ENCODE data around the gene COQ3.

COQ3 gene

DNA sequence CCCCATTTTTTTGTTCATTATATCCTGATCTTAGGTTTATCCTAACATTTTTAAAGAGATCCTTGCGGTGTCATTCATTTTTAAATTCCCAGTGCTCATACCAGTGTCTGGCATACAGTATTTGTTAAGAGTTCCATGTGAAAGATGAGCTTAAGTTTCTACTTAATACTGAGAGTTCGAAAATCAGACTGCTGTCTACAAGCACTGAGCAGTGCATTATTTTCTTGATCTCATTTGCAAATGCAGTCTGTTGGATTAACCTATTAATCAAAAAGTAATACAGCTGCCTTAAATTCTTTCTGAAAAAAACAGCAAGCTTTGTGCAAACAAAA lies 663 bp downstream of the COQ3 start:
- no peak for FAIRE-seq
- DNase-seq (ENCODE audit: extremely low spot score, insufficient read length, low read depth): no peak

DNA sequence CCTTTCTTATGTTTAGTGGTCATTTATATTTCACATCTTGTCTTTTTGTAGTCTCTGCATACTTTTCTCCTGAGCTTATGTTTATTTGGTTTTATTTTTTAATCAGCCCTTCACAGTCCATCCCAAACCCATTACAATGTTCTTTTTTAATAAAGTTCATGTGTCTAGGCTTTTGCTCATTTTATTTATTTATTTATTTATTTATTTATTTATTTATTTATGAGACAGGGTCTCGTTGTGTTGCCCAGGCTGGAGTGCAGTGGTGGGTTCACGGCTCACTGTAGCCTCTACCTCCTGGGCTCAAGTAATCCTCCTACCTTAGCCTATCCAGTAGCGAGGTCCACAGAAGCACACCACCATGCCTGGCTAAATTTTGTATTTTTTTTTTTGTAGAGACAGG lies 3.1 kb downstream of the COQ3 start:
- FAIRE-seq (no peak), DNase-seq (ENCODE audit: extremely low spot score, insufficient read length, low read depth) (no peak)

DNA sequence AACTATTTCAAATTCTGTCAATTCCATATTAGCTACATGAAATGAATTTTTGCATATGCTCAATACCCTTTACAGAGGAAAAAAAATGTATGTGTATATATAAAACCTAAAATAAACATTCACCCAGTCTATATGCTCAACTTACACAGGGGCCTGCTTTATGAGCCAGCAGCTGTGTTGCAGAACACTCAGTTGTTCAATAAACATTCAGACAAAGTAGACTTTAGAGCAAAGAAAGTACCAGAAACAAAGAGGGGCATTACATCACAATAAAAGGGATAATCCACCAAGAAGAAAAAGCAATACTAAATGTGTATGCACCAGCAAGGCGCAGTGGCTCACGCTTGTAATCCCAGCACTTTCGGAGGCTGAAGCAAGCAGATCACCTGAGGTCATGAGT lies 9.5 kb downstream of the COQ3 start:
- FAIRE-seq: no peak

DNA sequence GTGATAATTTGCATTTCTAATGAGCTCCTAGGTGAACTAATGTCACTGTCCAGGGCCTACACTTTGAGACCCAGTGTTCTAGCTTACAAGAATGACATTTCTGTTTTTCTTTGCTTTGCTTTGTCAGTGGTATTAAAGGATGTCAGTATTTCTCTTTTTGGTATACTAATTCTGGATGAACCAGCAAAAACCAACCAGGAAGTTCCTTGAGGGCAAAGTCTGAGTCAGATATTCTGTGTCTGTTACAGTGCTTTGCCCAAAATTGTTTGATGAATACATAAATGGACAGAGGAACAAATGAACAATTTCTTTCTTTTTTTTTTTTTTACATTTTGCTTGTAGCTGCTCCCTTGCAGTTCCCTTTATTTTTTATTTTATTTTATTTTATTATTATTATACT lies 15.4 kb downstream of the COQ3 start:
- no peak for FAIRE-seq
- no peak for DNase-seq (ENCODE audit: extremely low spot score, insufficient read length, low read depth)

More for the DNA sequence above, 9.5 kb downstream of the COQ3 start:
- no peak for DNase-seq (ENCODE audit: extremely low spot score, insufficient read length, low read depth)

DNA sequence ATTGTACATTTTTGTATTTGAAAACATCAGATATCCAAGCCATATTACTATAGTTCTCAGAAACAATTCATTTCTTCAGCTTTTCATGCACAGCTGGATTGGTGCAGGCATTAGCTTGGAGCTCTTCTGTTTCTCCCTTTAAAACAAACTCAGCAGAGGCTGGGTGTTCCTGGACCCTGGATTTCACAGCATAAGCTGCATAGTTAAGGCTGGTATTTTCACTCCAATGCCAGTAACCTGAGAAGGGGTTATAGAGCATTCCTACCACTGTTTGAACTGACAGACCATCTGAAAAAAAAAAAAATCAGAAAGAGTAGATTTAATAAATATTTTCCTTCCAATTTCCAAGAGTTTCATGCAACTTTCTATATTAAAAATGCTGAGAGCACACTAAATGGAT lies 24.5 kb downstream of the COQ3 start:
- FAIRE-seq: no peak
- no peak for DNase-seq (ENCODE audit: extremely low spot score, insufficient read length, low read depth)

DNA sequence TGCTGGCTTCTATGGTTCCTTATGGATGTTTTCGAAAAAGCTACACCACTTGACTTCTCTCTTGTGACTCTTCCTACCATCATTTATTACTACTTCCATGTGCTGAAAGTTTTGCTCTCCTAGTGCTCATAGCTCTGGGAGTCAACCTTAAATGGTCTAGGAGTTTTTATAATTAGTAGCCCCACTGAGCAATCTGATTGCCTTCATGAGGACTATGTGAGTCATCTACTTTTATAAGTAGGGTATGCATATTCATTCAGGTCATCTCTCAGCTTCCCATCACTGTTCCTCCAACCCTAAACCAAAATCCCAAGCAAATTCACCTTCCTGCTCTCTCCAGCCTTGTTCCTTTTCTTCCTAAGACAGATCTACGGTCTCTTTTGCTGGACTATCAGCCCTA lies 27.1 kb downstream of the COQ3 start:
- FAIRE-seq: no peak
- no peak for DNase-seq (ENCODE audit: extremely low spot score, insufficient read length, low read depth)

DNA sequence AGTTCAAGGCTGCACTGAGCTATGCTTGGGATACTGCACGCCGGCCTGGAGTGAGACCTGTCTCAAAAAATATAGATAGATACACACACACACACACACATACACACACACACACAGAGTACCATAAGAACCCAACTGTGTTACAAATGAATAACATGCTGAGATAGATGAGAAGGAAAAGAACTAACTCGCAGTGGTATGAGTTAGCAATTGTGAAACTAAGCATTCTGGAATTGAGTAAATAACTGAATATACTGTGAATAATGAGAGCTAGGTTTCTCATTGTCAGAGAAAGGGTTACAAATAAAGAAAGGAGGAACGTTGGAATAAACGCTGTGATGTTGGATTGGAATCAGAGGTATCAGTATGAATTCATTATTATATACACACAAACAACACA lies 30.0 kb downstream of the COQ3 start:
- peak; percentile 21 for FAIRE-seq

DNA sequence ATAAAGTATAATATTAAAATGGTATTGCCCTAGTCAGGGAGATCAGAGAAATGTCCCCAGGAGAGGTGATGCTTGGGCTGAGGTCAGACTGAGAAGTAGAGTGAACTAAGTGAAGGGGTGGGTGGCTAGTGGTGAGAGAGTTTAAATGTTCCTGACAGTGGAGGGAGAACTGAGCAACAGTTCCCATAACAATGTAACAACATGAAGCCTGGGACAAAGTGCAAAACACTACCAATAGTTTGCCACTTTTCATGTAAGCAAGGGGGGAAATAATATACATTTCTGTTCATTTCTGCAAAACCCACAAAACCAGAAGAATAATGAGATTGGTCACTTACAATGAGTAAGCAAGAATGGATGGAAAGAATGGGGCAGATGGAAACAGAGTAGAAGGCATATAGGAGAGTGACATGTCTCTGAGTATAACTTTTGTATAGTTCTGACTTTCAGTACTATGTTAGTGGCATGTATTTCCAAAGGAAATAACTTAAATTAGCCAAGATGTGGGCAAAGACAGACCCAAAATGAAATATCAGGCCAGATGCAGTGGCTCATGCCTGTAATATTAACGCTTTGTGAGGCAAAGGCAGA lies 31.2 kb downstream of the COQ3 start:
- FAIRE-seq (no peak), DNase-seq (ENCODE audit: extremely low spot score, insufficient read length, low read depth) (no peak)

More for the DNA sequence above, 30.0 kb downstream of the COQ3 start:
- no peak for DNase-seq (ENCODE audit: extremely low spot score, insufficient read length, low read depth)

DNA sequence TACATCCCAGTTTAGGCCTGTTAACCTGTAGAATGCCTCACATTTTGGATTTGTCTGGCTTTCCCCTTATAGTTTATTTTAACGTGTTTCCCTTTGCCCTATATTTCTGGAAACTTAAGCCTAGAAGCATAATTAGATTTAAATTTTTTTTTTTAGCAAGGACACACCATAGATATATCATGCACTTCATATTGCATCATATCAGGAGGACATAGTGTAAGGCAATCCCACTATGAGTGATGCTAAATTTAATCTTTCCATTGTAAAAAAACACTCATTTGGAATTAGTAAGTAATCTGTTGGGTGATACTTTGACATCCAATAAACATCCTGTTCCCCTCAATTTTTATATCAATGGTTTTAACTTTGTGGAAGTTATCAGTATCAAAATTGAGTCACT lies 34.2 kb downstream of the COQ3 start:
- no peak for FAIRE-seq
- no peak for DNase-seq (ENCODE audit: extremely low spot score, insufficient read length, low read depth)

DNA sequence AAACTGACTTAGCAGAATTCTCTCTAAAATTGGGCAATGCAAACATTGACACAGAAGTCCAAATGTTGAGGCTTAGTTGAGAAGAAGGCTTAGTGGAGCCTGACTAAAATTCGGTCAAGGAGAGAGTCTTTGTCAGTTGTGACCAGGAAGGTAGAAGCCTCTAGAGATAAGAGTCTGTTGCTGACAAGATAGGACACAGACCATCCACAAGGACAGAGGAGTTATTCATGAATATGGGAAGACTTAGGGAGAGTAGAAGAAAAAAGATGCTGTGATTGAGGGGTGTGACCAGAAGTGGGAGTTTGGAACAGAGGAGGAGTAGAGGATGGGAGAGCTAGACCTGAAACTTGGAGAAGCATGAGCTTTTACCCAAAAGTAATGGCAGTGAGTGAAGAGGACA lies 37.4 kb downstream of the COQ3 start:
- FAIRE-seq (no peak), DNase-seq (ENCODE audit: extremely low spot score, insufficient read length, low read depth) (no peak)

DNA sequence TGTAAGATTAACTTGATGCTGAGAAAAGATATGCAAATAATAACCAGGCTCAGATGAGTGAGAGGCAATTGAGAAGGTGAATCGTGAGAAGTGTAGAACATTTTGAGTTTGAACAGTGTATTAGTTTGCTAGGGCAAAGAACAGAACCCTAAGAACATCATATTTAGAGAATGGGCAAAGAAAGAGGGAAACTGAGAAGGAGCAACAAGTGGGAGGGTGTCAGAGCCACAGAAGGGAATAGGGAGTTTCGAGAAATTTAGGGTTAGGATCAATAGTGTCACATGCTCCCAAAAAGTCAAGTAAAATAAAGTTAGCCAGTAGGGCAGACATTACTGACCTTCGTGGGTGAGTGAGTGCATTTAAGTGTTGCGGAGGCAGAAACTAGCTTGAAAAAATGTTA lies 39.0 kb downstream of the COQ3 start:
- DNase-seq (ENCODE audit: extremely low spot score, insufficient read length, low read depth) (no peak), FAIRE-seq (no peak)

DNA sequence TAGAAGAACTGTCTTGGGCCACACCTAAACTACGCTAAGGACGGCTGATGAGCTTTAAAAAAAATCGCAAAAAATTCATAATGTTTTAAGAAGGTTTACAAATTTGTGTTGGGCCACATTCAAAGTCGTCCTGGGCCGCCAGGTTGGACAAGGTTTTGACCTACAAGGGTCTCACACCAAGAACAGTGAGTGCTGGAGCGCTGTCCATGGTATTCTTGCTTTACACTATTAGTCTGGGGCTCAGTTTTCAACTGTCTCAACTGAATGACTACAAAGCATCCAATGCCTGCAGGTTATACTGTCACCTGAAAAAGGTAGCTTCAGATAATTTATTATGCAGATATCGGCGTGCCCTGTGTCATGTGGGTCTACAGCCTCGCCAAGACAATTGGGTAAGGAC lies 40.9 kb downstream of the COQ3 start:
- no peak for FAIRE-seq
- DNase-seq (ENCODE audit: extremely low spot score, insufficient read length, low read depth): no peak

DNA sequence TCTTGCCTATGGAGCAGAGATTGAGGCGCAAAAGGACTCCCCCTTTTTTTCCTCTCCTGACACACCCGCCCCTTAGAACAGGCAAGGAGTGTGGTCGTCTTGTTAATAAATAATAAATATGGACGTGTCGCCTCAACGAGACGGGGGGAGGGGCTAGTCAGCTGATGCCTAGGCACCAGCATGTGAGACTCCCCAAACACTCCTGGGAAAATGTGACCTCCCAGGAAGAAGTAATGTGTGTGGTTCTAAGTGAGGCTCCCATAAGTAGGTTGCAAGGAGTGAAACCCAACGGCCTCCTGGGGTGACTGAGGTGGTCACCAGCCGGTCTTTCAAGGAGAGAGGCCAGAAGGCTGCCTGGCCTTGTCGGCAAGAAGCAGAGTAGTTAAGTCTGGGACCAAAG lies 43.4 kb downstream of the COQ3 start:
- no peak for FAIRE-seq
- DNase-seq (ENCODE audit: extremely low spot score, insufficient read length, low read depth): no peak

DNA sequence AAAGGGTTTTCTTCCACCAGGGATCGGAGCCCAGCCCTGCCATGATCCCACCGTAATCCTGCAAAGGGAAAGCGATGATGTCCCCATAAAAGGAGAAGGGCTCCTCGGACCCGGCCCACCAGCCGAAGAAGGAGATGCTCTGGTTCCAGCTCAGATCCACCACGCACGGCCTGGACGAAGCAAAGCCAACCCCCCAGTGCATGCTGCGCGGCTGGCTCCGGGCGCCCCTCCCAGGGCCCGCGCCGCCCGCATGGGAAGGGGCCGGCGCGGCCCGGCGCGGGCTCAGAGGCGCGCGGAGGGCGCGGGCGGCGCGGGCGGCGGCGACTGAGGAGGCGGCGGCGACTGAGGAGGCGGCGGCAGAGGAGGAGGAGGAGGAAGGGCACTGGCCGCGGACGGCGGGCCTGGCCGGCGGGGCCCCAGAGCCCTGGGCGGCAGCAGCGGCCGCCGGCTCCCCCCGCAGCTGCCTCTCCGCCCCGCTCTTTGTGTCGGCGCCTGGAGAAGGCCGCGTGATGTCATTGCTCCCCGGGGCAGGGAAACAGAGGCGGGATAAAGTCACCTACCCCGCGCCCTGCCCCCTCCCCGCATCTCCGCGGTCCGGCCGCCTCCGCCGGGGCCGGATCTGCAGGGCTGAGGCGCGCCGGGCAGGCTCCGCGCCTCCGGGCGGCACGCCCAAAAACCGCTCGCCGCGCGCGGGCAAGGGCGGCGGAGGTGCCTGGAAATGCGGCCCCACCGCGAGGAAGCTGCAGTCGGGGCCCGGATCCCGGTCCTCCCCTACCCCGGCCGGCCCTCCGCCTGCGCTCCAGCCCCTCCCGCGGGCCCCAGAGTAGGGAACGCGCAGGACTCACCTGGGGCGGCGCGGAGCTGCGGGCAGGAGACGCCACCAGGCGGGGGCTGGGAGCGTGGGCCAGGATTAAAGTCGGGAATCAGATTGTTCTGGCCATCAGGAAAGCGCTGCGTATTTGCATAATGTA lies 44.5 kb downstream of the COQ3 start, which contains the start of gene FAXC:
FAXC (minus strand) TSS at position 504 of the 971 bp plus-strand sequence; CDS start at position 202, 302 bp downstream.
- no peak for FAIRE-seq
- no peak for DNase-seq (ENCODE audit: extremely low spot score, insufficient read length, low read depth)

DNA sequence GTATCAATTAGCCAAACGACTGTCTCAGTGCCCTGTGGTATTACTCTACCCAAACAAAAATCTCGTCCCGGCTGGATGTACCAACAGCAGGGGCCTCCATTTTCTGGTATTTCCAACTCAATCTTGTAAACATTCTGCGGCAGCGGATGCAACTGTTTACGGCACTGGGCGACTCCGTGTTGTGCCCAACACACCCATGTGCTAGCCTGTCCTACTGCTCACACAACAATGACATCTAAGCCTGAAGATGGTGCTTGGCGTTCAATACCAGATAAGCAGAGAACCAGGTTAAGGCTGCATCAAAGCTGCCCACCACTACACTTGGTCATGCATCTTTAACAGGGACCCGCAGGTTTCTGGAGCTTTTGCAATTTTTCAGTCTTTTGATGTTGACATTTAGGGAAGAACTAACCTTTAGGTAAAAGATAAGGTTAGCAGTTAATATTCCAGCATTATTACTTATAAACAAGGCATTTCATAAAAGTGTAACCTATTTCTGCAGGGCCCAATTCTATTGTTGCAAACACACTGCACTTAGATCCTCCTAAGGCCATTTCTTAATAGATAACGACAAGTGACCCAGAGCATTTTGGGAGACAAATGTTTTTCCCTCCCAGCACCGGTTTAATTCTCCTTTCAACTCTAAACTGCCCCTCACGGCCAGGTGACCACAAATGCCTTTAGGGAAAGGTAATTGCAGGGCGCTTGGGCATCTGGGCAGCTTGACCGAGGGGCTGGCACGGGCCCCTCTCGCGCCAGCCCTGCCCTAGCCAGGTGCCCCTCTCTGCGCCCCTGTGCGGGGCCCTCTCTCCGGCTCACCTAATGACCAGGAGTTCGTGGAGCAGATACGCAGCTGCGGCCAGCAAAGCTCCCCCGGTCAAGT lies 45.5 kb downstream of the COQ3 start:
- no peak for DNase-seq (ENCODE audit: extremely low spot score, insufficient read length, low read depth)
- FAIRE-seq: no peak

DNA sequence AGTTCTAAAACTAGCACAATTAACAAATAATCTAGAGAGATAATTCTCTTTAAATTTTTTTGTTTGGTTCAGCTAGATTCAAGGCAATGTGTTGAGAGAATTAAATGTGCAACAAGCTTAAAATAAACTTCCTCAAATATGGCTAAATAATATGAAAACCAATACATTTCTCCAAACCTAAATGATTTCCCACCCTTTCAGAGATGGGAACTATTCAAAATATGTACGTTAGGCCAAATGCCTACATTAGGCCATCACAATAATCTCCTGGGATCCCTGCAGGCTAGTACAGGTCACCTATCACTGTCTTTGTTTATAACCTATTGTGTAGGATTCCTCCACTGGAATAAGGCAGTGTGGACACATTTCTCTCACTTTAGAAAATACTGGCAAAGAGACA lies 46.2 kb downstream of the COQ3 start:
- FAIRE-seq (no peak), DNase-seq (ENCODE audit: extremely low spot score, insufficient read length, low read depth) (no peak)

DNA sequence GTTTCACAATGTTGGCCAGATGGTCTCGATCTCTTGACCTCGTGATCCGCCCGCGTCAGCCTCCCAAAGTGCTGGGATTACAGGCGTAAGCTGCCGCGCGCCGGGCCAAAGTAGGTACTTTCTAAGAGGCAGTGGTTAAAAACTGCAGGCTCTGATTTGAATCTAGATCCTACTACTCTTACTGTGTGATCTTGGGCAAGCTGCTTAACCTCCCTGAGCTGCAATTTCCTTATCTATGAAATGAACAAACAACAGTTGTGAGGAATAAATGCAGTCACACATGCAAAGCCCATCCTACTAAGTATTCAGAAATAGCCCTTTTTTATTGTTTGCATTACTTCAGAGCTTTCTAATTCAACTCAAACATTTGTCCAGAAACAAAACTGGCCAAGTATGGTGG lies 47.4 kb downstream of the COQ3 start:
- FAIRE-seq: no peak
- DNase-seq (ENCODE audit: extremely low spot score, insufficient read length, low read depth): no peak

DNA sequence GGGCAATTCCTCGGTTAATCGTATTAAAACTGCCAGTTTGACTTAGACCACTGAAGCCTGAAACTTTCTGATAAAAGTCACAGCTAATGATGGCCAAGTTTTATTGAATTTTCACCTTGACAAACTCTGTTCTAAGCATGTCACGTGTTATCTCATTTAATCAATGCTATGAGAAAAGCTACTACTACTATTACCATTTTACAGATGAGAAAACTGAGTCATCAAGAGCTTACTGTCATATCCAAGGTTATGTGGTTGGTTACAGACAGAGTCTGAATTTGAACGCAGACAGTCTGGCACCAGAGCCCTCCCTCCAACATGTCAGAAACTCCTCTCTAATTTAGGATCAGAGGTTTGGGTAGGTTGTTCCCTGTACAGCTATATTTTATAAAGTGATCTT lies 48.8 kb downstream of the COQ3 start:
- no peak for FAIRE-seq
- no peak for DNase-seq (ENCODE audit: extremely low spot score, insufficient read length, low read depth)

DNA sequence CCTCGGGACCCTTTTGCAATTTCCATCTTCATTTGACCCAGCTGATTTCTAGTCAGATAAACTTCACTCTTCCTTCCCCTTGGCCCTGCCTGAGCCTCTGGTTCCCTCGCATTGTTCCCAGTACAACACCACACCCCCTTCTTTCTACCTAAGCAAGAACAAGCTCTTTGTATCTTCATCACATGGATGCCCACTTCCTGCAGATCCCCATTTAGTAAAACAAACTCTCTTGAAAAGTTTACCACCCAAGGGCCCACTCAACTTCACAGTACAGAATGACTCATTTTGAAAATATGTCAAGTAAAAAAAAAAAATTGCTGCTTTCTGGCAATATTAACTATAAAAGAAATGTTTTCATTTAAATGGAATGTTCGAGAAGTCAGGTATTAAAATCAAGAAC lies 49.7 kb downstream of the COQ3 start:
- DNase-seq (ENCODE audit: extremely low spot score, insufficient read length, low read depth) (no peak), FAIRE-seq (no peak)

DNA sequence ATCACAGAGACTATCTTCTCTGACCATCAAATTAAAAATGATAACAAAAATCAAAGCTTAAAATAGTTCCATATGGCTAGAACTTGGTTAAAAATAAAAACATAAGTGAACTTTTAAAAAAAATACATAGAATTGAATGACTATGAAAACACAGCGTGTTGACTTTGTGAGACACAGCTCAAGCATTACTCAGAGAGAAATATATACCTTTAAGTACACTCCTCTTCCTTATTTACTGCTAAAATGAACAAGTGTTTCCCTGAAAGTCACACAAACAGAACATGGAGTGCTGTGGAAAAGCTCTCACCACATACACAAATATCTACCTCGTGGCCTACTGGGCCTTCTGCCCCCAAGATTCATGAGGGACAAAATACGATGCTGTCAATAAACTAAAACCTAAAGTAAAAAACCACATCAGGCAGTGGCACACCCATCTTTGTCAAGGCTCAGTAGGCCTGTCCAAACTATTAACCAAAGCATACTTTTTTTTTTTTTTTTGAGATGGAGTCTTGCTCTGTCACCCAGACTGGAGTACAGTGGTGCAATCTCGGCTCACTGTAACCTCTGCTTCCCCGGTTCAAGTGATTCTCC lies 52.0 kb downstream of the COQ3 start:
- DNase-seq (ENCODE audit: extremely low spot score, insufficient read length, low read depth) (no peak), FAIRE-seq (peak; percentile 12)
